Measurements from ENCODE around the gene FAM210A. TPM values are rescaled to one million over a fixed set of nuclear protein-coding genes. Genes with fewer than 3 reads are reported as not detected.

Gene FAM210A
- total RNA-seq, 1 experiment from 2014 or later = 26.2 TPM

- Histone ChIP-seq H3K4me2 (ENCODE audit: low read length) (no peak overlapping the region), H3K27me3 (ENCODE audit: insufficient read depth, low read length) (no peaks in the 10 kb centered on the region), H3K4me3 (replicated peaks in 1 of 2; ENCODE audit: low read depth in 1 of 2, low read length in 2 of 2) (no peak overlapping the region), H3K36me3 (ENCODE audit: control insufficient read depth in 1 of 2, insufficient read depth in 2 of 2, low read length in 2 of 2) (no peaks in the 10 kb centered on the region), H3K79me2 (ENCODE audit: insufficient read depth, low read length) (peaks cover 3% of the 10 kb centered on the region; the same call in 1 of the 2 replicates), H3K4me1 (ENCODE audit: control insufficient read depth in 1 of 2, insufficient read depth in 2 of 2, low read length in 2 of 2) (0 out of 4 replicates have a peak, but pooled peaks cover 0 to 2% of the 10 kb centered on the region in 2 experiments), H3K9ac (ENCODE audit: low read length) (no peak overlapping the region), H2AFZ (ENCODE audit: low read depth, low read length, poor library complexity, severe bottlenecking) (no peak overlapping the region), H3K9me2 (ENCODE audit: insufficient read depth) (no peaks in the 10 kb centered on the region), H4K20me1 (ENCODE audit: insufficient read depth) (no peaks in the 10 kb centered on the region), H3K27ac (ENCODE audit: low read depth, low read length) (no peak overlapping the region), H3K9me3 (ENCODE audit: control insufficient read depth in 1 of 2, insufficient read depth in 1 of 2, low read depth in 1 of 2, low read length in 2 of 2) (no peaks in the 10 kb centered on the region)
- no TSS peak for BruUV-seq (replicated peaks)
- RAD21 ChIA-PET (ENCODE audit: low non-redundant PET in 1 of 2, low total read pairs in 2 of 2, uncharacterized antibody in 2 of 2, unreplicated experiment in 2 of 2) = no interaction called here
- DNase-seq (ENCODE audit: low read depth, low spot score) (no peak), ATAC-seq (peak; percentile 32; the same call in 1 of the 2 replicates)
- intact Hi-C loops (cut with micrococcal nuclease) = no loop called here
- CTCF ChIA-PET = no interaction called here
- POLR2A ChIA-PET = no interaction called here
- TF ChIP-seq, protein P1, sequence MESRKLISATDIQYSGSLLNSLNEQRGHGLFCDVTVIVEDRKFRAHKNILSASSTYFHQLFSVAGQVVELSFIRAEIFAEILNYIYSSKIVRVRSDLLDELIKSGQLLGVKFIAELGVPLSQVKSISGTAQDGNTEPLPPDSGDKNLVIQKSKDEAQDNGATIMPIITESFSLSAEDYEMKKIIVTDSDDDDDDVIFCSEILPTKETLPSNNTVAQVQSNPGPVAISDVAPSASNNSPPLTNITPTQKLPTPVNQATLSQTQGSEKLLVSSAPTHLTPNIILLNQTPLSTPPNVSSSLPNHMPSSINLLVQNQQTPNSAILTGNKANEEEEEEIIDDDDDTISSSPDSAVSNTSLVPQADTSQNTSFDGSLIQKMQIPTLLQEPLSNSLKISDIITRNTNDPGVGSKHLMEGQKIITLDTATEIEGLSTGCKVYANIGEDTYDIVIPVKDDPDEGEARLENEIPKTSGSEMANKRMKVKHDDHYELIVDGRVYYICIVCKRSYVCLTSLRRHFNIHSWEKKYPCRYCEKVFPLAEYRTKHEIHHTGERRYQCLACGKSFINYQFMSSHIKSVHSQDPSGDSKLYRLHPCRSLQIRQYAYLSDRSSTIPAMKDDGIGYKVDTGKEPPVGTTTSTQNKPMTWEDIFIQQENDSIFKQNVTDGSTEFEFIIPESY (IDR thresholded peaks at IDR 0.05; ENCODE audit: extremely low read depth, insufficient replicate concordance, low read length) = no peak
- TF ChIP-seq ZNF274 (IDR thresholded peaks at IDR 0.05; ENCODE audit: low read depth, low read length) (no peak), ELF1 (IDR thresholded peaks at IDR 0.05; ENCODE audit: borderline replicate concordance, low read depth) (no peak), EZH2phosphoT487 (IDR thresholded peaks at IDR 0.05; ENCODE audit: borderline replicate concordance) (no peak), RAD21 (IDR thresholded peaks at IDR 0.05; ENCODE audit: low read depth) (no peak), SRF (IDR thresholded peaks at IDR 0.05; ENCODE audit: low read depth) (no peak)
Measured at GRCh38 chr18:13658436-13659204, 67.7 kb downstream of the FAM210A start.

All from HCT116 (cell line).